Left lung (tissue), 10 donors: ENCODE data around the gene TC2N. TPM values are rescaled to one million over a fixed set of nuclear protein-coding genes. Genes with fewer than 3 reads are reported as not detected.

Source experiments
- ATAC-seq: fragments of 200-7000 bp; cut with Tn5 transposase; one replicate; pipeline ENCODE4 v1.9.1; 2020; ENCODE audit warnings: moderate library complexity
- DNase-seq, 4 donors: peaks; one replicate each; pipeline ENCODE4 v3.0.0-alpha.2; 2013 to 2020
- H3K27ac ChIP-seq, 2 donors: fragments of 200-600 bp; sonication (generic) in 1 of 2; one replicate each; pipeline versions ENCODE4 v1.5.0 to v1.8.0; 2020 to 2021
- H3K27me3 ChIP-seq, 2 donors: fragments of 200-600 bp; sonication (generic) in 1 of 2; one replicate each; pipeline versions ENCODE4 v1.5.0 to v1.8.0; 2020 to 2021
- H3K36me3 ChIP-seq, 2 donors: fragments of 200-600 bp; sonication (generic) in 1 of 2; one replicate each; pipeline versions ENCODE4 v1.5.0 to v1.8.0; 2020 to 2021
- H3K4me1 ChIP-seq, 2 donors: fragments of 200-600 bp; one replicate each; pipeline ENCODE4 v1.8.0; 2021
- H3K4me3 ChIP-seq, 2 donors: fragments of 200-600 bp; sonication (generic) in 1 of 2; one replicate each; pipeline versions ENCODE4 v1.5.0 to v1.8.0; 2020 to 2021; ENCODE audit warnings: mild to moderate bottlenecking in 1 of 2
- H3K9me3 ChIP-seq, 2 donors: fragments of 200-600 bp; sonication (generic) in 1 of 2; one replicate each; pipeline versions ENCODE4 v1.5.0 to v1.8.0; 2020 to 2021
- CTCF ChIP-seq, 2 donors: fragments of 200-600 bp; sonication (generic) in 1 of 2; IDR thresholded peaks; one replicate each; pipeline versions ENCODE4 v1.5.0 to v1.8.0; 2021; ENCODE audit warnings: antibody characterized with exemption in 2 of 2
- intact Hi-C, 2 donors: fragments of 100-400 bp; cut with DNase I; formaldehyde crosslinking; loops; one replicate each; pipeline versions ENCODE4 v1.11.2 to v1.14.2; 2022
- polyA plus RNA-seq, 6 donors: library from polyadenylated mRNA; unstranded; fragments of 120-200 nt; gene quantifications; one replicate each; pipeline ENCODE4 v1.2.1, GENCODE V29; 2013; ENCODE audit not compliant: insufficient read length in 6 of 6
- total RNA-seq, 2 donors: library from RNA; stranded (reverse); fragmentation: NEBNext Ultra II Directional; extraction: Animal tissue kit (Norgen Biotek cat#: 25700); gene quantifications; one replicate each; pipeline ENCODE4 v1.2.1, GENCODE V29; 2021
- donor health status: DM: no; HTN: yes; CAD: no.
- donor health status: DM: no; HTN: no; CAD: no.

The TC2N gene
- total and polyA plus RNA-seq, 8 donors = 20.3 to 58.1 (median 29.7) TPM

GRCh38 chr14:91891101-91891500, 23.8 kb upstream of the TC2N start:
- no peaks in the 10 kb centered on the region for H3K27me3 ChIP-seq
- H3K36me3 ChIP-seq = no peaks in the 10 kb centered on the region
- no peak overlapping the region for H3K4me3 ChIP-seq
- no peak for DNase-seq
- TF ChIP-seq CTCF (IDR thresholded peaks at IDR 0.05) = no peak
- no peak for ATAC-seq
- H3K4me1 ChIP-seq = peaks cover 5 to 20% of the 10 kb centered on the region in 2 donors
- no peak overlapping the region for H3K27ac ChIP-seq
- intact Hi-C loops = no loop called here
- no peaks in the 10 kb centered on the region for H3K9me3 ChIP-seq

GRCh38 chr14:91890291-91890749, 23.0 kb upstream of the TC2N start:
- no peaks in the 10 kb centered on the region for H3K27me3 ChIP-seq
- peaks cover 5 to 20% of the 10 kb centered on the region in 2 donors for H3K4me1 ChIP-seq
- H3K36me3 ChIP-seq = peaks cover 0 to 2% of the 10 kb centered on the region in 2 donors
- no peaks in the 10 kb centered on the region for H3K9me3 ChIP-seq
- no peak for TF ChIP-seq CTCF (IDR thresholded peaks at IDR 0.05)
- H3K27ac ChIP-seq = peak overlapping the region in 1 of 2 donors; percentile 13
- ATAC-seq (no peak), DNase-seq (no peak)
- no peak overlapping the region for H3K4me3 ChIP-seq
- intact Hi-C loops = no loop called here

DNA sequence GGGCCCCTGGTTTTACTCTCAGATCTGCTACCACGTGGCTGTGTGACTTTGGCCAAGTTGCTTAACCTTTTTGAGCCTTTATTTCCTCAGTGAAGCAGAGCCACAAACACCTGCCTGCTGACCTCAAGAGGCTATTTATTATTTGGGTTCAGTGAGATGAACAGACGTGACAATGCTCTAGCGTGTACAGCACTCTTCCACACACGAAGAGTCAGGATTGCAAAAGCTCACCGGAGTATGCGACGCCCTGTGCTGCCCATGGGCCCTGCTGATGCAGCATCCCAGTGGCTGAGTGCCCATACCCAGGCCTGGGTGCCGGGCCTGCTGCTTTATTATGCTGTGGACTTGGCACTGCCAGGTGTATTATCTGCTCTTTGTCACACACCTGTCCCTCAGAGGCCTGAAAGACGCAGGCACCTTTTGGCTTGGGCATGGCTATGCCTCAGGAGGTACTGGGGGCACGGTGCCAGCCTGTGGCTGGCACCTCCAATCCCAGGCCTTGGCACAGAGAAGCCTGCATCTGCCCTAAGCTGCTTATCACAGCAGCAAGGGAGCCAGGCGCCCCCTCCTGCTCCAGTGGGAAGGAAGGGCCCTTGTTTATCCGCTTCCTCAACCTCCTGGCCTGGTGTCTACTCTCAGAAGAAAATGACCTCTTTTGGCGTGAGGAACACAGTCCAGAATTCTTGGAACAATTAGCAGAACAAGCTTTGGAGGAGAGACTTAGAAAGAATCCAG, 22.3 kb upstream of the TC2N start:
- peak overlapping the region in 1 of 2 donors; percentile 13 for H3K27ac ChIP-seq
- no peaks in the 10 kb centered on the region for H3K27me3 ChIP-seq
- H3K36me3 ChIP-seq = peaks cover 0 to 5% of the 10 kb centered on the region in 2 donors
- DNase-seq (no peak), ATAC-seq (peak; percentile 25)
- no peak overlapping the region for H3K4me3 ChIP-seq
- H3K9me3 ChIP-seq = no peaks in the 10 kb centered on the region
- intact Hi-C loops = no loop called here
- TF ChIP-seq CTCF (IDR thresholded peaks at IDR 0.05) = no peak
- peaks cover 5 to 20% of the 10 kb centered on the region in 2 donors for H3K4me1 ChIP-seq

DNA sequence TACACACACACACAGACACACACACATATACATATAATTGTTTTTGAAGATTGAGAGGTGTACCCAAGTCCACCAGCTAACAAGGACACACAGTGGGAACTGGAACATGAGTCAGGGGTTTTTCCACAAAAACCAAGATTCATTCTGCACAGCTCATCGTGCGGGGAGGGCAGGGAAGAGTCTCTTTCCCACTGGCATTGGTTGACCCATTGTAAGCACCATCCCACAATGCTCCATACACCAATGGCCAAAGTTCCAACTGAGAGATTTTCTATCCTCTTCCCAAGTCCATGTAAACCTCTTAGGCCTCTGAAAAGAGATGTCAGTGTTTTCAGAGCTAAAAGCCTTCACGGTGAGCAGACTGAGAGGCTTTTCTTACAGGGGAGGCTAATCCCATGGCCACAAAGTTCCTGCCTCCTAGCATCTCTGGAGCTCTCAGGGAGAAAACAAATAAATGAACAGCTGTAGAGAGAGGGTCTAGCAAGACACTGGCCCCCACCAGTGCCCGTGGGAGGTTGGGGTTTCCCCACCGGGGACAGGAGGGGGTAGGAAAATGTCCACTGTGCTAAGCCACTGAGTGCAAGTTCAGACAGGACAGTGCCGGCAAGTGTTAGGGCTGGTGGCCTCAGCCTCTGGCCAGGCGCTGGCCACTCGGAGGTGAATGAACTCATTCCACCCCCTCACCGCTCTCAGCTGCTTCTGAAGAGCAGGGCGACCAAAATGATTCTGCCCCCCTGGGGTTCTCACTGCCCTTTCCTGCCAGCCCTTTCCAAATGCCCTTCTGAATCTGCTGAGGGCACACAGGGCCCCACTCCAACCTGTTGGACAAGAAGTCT, 21.5 kb upstream of the TC2N start:
- Histone ChIP-seq H3K36me3 (peaks cover 0 to 5% of the 10 kb centered on the region in 2 donors), H3K4me3 (no peak overlapping the region), H3K9me3 (no peaks in the 10 kb centered on the region), H3K27me3 (no peaks in the 10 kb centered on the region), H3K27ac (no peak overlapping the region), H3K4me1 (peaks cover 5 to 17% of the 10 kb centered on the region in 2 donors)
- ATAC-seq (peak; percentile 5), DNase-seq (no peak)
- no peak for TF ChIP-seq CTCF (IDR thresholded peaks at IDR 0.05)
- intact Hi-C loops = no loop called here

GRCh38 chr14:91886961-91887360, 19.6 kb upstream of the TC2N start:
- no peak for DNase-seq
- H3K4me3 ChIP-seq = no peak overlapping the region

More at GRCh38 chr14:91886961-91887360, 19.6 kb upstream of the TC2N start:
- Histone ChIP-seq H3K27ac (no peak overlapping the region), H3K36me3 (peaks cover 0 to 5% of the 10 kb centered on the region in 2 donors), H3K9me3 (no peaks in the 10 kb centered on the region), H3K4me1 (peaks cover 5 to 15% of the 10 kb centered on the region in 2 donors), H3K27me3 (no peaks in the 10 kb centered on the region)
- intact Hi-C loops = no loop called here
- ATAC-seq = no peak
- TF ChIP-seq CTCF (IDR thresholded peaks at IDR 0.05) = no peak
